Stimulated activated CD4-positive, alpha-beta T cell treated with anti-CD3 and anti-CD28 coated beads, Interleukin-2, amount 100 ng/mL, for 48 hours (primary cell): ENCODE measurements around the gene OXGR1.

ENCODE experiments used
- DNase-seq, 2 donors: peaks; one replicate each; pipeline ENCODE4 v3.0.0-alpha.2; 2020

Gene OXGR1

DNA sequence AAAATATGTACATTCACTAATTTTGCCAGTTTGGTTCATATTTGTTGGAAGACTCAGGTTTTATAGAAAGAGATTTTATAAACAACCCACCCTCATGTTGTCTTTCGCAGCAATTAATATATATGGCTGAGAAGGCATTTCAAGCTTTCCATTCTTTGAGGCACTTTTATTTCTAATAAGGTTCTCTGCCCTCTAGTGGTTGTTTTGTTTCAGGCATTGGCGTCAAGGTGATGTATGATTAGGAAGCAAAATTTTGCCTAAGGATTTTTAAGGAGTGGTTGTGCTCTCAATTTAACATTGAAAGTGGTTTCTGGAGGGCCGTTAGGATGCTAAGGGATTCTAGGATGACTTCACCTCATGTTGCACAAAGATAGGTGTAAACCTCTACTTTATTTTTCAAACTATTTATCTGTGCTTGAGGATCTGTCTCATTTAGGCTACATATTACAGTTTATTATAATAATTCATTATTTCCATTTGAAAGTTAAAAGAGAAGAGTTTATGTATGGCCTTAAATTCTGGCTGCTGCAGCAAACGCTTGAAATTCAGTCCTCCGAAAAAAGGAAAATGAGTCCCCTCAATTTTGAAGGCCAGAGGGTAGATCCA, 35.9 kb downstream of the OXGR1 start:
- DNase-seq = no peak

- DNase-seq = no peak
These were observed 41.7 kb downstream of the OXGR1 start for GRCh38 chr13:96952595-96952994.

DNA sequence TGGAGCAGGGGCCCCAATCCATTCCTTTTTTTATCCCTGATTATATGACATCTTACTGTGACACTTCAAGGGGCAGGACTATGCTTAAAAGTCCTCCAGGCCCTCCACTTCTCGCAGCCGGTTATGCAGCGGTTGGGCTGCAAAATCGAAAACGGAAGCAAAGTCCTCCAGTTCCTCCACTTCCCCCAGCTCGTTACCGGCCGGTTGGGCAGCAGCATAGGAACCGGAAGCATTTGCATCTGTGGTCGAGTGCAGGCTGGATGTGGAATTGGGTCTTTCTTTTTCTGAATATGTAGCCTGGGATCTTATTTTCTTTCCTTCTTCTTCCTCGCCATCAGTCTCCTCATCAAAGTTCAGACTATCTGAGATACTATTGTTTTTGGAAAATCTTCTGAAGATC, 46.1 kb downstream of the OXGR1 start:
- no peak for DNase-seq

GRCh38 chr13:96947343-96947910, 46.8 kb downstream of the OXGR1 start:
- no peak for DNase-seq

- DNase-seq = no peak
These were observed 47.5 kb downstream of the OXGR1 start for GRCh38 chr13:96946709-96947311.

- no peak for DNase-seq
These were observed 53.3 kb downstream of the OXGR1 start for GRCh38 chr13:96940961-96941360.

GRCh38 chr13:96935901-96936300, 58.4 kb downstream of the OXGR1 start:
- DNase-seq = no peak
